SK-N-SH (cell line): Measurements from ENCODE around the gene GLRB. TPM values are rescaled to one million over a fixed set of nuclear protein-coding genes. Genes with fewer than 3 reads are reported as not detected.

Experiments
- CTCF ChIA-PET: fragments of 300-600, 350-600 bp; formaldehyde crosslinking; extraction: SDS; loops from one replicate; lab custom pipeline; 2021; lab: Yijun Ruan, JAX
- POLR2A ChIA-PET: fragments of 350-600 bp; sonication (Branson Sonifier 250); formaldehyde crosslinking; extraction: SDS; loops from one replicate; lab custom pipeline; 2020; ENCODE audit warnings: antibody characterized with exemption, inconsistent platforms; lab: Yijun Ruan, JAX
- DNase-seq: peaks from one replicate; pipeline ENCODE4 v3.0.0; 2012
- H2AFZ ChIP-seq: fragments of 200-600 bp; sonication (generic); 2 replicates; pipeline ENCODE4 v1.8.1; 2016; ENCODE audit warnings: antibody characterized with exemption, mild to moderate bottlenecking, low read depth
- H3F3A ChIP-seq: fragments of 200-600 bp; sonication (generic); replicated peaks from 2 replicates; pipeline ENCODE3; 2016; ENCODE audit warnings: antibody characterized with exemption, mild to moderate bottlenecking; ENCODE audit not compliant: insufficient read depth
- H3K27ac ChIP-seq, 2 experiments: fragments of 200-500 bp in 1 of 2; fragments of 200-600 bp in 1 of 2; sonication (Bioruptor generic) in 1 of 2; sonication (generic), shearing (Covaris generic) in 1 of 2; 2 replicates each; pipeline versions ENCODE4 v1.5.1 to v1.6.1; 2014 to 2016; ENCODE audit warnings: low read depth in 2 of 2, inconsistent platforms in 1 of 2, low read length in 1 of 2, mild to moderate bottlenecking in 1 of 2, mixed read lengths in 1 of 2
- H3K27me3 ChIP-seq: fragments of 200-600 bp; sonication (generic), shearing (Covaris generic); 2 replicates; pipeline ENCODE4 v1.6.1; 2016; ENCODE audit warnings: mixed run types; ENCODE audit not compliant: insufficient read depth
- H3K36me3 ChIP-seq, 2 experiments: fragments of 200-500 bp in 1 of 2; fragments of 200-600 bp in 1 of 2; sonication (Bioruptor generic) in 1 of 2; sonication (generic) in 1 of 2; replicated peaks in 1 of 2; 2 replicates each; pipeline versions ENCODE3 to v1.5.1; 2014 to 2016; ENCODE audit warnings: low read length in 1 of 2, mild to moderate bottlenecking in 1 of 2; ENCODE audit not compliant: insufficient read depth in 2 of 2, control insufficient read depth in 1 of 2
- H3K4me1 ChIP-seq, 2 experiments: fragments of 200-500 bp in 1 of 2; fragments of 200-600 bp in 1 of 2; sonication (Bioruptor generic) in 1 of 2; sonication (generic), shearing (Covaris generic) in 1 of 2; 2 replicates each; pipeline versions ENCODE4 v1.5.1 to v1.6.1; 2014 to 2016; ENCODE audit warnings: low read depth in 1 of 2, low read length in 1 of 2, mixed run types in 1 of 2; ENCODE audit not compliant: insufficient read depth in 2 of 2, control insufficient read depth in 1 of 2
- H3K4me2 ChIP-seq: fragments of 200-600 bp; sonication (generic), shearing (Covaris generic); 2 replicates; pipeline ENCODE4 v1.6.1; 2017; ENCODE audit warnings: mixed run types
- H3K4me3 ChIP-seq, 2 experiments: fragments of 200-500 bp in 1 of 2; fragments of 200-600 bp in 1 of 2; sonication (Bioruptor generic) in 1 of 2; sonication (generic), shearing (Covaris generic) in 1 of 2; 2 replicates each; pipeline versions ENCODE4 v1.5.1 to v1.8.1; 2014 to 2016; ENCODE audit warnings: low read depth in 2 of 2, inconsistent platforms in 1 of 2, low read length in 1 of 2, mild to moderate bottlenecking in 1 of 2, mixed read lengths in 1 of 2, moderate library complexity in 1 of 2
- H3K79me2 ChIP-seq: fragments of 200-600 bp; sonication (generic); 2 replicates; pipeline ENCODE4 v1.8.1; 2017; ENCODE audit warnings: mild to moderate bottlenecking; ENCODE audit not compliant: insufficient read depth
- H3K9ac ChIP-seq: fragments of 200-600 bp; sonication (generic); 2 replicates; pipeline ENCODE4 v1.6.1; 2017; ENCODE audit warnings: mixed run types
- H3K9me2 ChIP-seq: fragments of 200-600 bp; sonication (generic); 2 replicates; pipeline ENCODE4 v1.6.1; 2017; ENCODE audit warnings: mixed run types
- H3K9me3 ChIP-seq: fragments of 200-600 bp; sonication (generic); 2 replicates; pipeline ENCODE4 v1.6.1; 2017; ENCODE audit warnings: mixed run types, mild to moderate bottlenecking, moderate library complexity
- H4K20me1 ChIP-seq: fragments of 200-600 bp; sonication (generic); 2 replicates; pipeline ENCODE4 v1.6.1; 2017; ENCODE audit warnings: mild to moderate bottlenecking, mixed run types; ENCODE audit not compliant: insufficient read depth
- CHD2 ChIP-seq: fragments of 150-350 bp; IDR thresholded peaks from 2 replicates; pipeline ENCODE4 v1.6.1; 2018; ENCODE audit warnings: low read length; ENCODE audit not compliant: partially characterized antibody
- EP300 ChIP-seq, 2 experiments: IDR thresholded peaks; 2 replicates each; pipeline versions ENCODE4 v1.4.0 to v1.6.1; 2012; ENCODE audit warnings: borderline replicate concordance in 1 of 2, low read depth in 1 of 2, low read length in 1 of 2
- FOSL2 ChIP-seq: IDR thresholded peaks from 2 replicates; pipeline ENCODE4 v1.4.0; 2012; ENCODE audit warnings: low read depth, mild to moderate bottlenecking, moderate library complexity, borderline replicate concordance
- FOXJ3 ChIP-seq: sonication (generic); formaldehyde crosslinking; IDR thresholded peaks from 2 replicates; pipeline ENCODE4 v1.5.1; 2020; ENCODE audit warnings: mild to moderate bottlenecking, missing genetic modification reagents
- FOXM1 ChIP-seq: IDR thresholded peaks from 2 replicates; pipeline ENCODE4 v1.4.0; 2012; ENCODE audit warnings: low read depth, mild to moderate bottlenecking
- GABPA ChIP-seq: IDR thresholded peaks from 2 replicates; pipeline ENCODE4 v1.4.0; 2012; ENCODE audit warnings: low read depth, mild to moderate bottlenecking
- GATA2 ChIP-seq: sonication (generic); formaldehyde crosslinking; IDR thresholded peaks from 2 replicates; pipeline ENCODE4 v1.5.0; 2020; ENCODE audit warnings: mild to moderate bottlenecking, missing genetic modification reagents
- MAX ChIP-seq: IDR thresholded peaks from 2 replicates; pipeline ENCODE4 v1.4.0; 2012; ENCODE audit warnings: low read depth
- NFIC ChIP-seq: IDR thresholded peaks from 2 replicates; pipeline ENCODE4 v1.4.0; 2012; ENCODE audit warnings: borderline replicate concordance
- RCOR1 ChIP-seq: fragments of 150-350 bp; IDR thresholded peaks from 2 replicates; pipeline ENCODE4 v1.6.1; 2017; ENCODE audit warnings: antibody characterized with exemption, low read length
- SMC3 ChIP-seq: IDR thresholded peaks from 2 replicates; pipeline ENCODE4 v1.6.1; 2012; ENCODE audit warnings: low read depth, low read length, improper control_type of control experiment
- USF1 ChIP-seq: IDR thresholded peaks from 2 replicates; pipeline ENCODE4 v1.4.0; 2012; ENCODE audit warnings: low read depth, borderline replicate concordance
- USF2 ChIP-seq: fragments of 150-350 bp; IDR thresholded peaks from 2 replicates; pipeline ENCODE4 v1.6.1; 2017; ENCODE audit warnings: antibody characterized with exemption, low read length, low read depth, borderline replicate concordance
- WGBS: methylation state at CpG from one replicate; pipeline ENCODE4 v1.1.6; 2017; ENCODE audit warnings: low lambda C conversion rate; 5-methylcytosine and 5-hydroxymethylcytosine counted together
- polyA plus RNA-seq, 3 experiments: library from polyadenylated mRNA; depleted of rRNA; stranded (reverse); fragments of >200 nt; gene quantifications; 2 replicates each; pipeline ENCODE4 v1.2.3, GENCODE V29; 2012
- TF ChIP-seq, protein P1 (sequence below): IDR thresholded peaks from 2 replicates; pipeline ENCODE4; 2012
- TF ChIP-seq, protein P2 (sequence below): fragments of 150-350 bp; IDR thresholded peaks from 2 replicates; pipeline ENCODE4 v1.6.1; 2016; ENCODE audit warnings: mild to moderate bottlenecking, low read depth, low read length
- TF ChIP-seq, protein P3 (sequence below): IDR thresholded peaks from 2 replicates; pipeline ENCODE4 v1.6.1; 2012; ENCODE audit warnings: mild to moderate bottlenecking, low read depth, low read length, moderate library complexity

The GLRB gene
- polyA plus RNA-seq, 1 of the 3 experiments (the other 2 are of a cell fraction) = 7.6 TPM

DNA sequence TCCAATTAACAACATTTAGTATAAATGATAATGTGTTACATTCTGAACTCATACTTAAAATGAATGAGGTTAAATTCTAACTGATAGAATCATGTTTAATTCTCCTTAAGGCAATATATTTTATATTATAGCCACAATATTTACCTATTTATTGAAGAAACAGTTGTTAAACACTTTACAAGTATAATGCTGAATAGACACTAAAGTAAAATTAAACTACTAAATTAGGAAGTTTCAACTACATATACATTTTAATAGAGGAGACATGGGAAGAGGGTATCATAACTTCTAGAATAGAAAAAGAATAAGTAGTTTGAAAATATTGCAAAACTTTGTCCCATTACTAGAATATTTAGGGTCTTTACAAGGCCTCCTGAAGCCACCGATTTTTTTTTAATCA, 108.3 kb downstream of the GLRB start:
- H3K9ac ChIP-seq = no peak overlapping the region
- ChIA-PET POLR2A (no interaction called here), CTCF (no interaction called here)
- TF ChIP-seq GATA2 (CRISPR knock-in tag) (no peak), SMC3 (no peak), FOXJ3 (CRISPR knock-in tag) (no peak), CHD2 (no peak), USF2 (no peak), MAX (no peak), EP300 (IDR thresholded peaks at IDR 0.05; ENCODE audit: borderline replicate concordance in 1 of 2, low read depth in 1 of 2, low read length in 1 of 2) (no peak), FOXM1 (no peak), GABPA (no peak), RCOR1 (no peak), FOSL2 (no peak), NFIC (no peak), USF1 (no peak)
- TF ChIP-seq, protein P1, sequence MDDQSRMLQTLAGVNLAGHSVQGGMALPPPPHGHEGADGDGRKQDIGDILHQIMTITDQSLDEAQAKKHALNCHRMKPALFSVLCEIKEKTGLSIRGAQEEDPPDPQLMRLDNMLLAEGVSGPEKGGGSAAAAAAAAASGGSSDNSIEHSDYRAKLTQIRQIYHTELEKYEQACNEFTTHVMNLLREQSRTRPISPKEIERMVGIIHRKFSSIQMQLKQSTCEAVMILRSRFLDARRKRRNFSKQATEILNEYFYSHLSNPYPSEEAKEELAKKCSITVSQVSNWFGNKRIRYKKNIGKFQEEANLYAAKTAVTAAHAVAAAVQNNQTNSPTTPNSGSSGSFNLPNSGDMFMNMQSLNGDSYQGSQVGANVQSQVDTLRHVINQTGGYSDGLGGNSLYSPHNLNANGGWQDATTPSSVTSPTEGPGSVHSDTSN = no peak
- TF ChIP-seq, protein P2, sequence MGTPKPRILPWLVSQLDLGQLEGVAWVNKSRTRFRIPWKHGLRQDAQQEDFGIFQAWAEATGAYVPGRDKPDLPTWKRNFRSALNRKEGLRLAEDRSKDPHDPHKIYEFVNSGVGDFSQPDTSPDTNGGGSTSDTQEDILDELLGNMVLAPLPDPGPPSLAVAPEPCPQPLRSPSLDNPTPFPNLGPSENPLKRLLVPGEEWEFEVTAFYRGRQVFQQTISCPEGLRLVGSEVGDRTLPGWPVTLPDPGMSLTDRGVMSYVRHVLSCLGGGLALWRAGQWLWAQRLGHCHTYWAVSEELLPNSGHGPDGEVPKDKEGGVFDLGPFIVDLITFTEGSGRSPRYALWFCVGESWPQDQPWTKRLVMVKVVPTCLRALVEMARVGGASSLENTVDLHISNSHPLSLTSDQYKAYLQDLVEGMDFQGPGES = no peak
- TF ChIP-seq, protein P3, sequence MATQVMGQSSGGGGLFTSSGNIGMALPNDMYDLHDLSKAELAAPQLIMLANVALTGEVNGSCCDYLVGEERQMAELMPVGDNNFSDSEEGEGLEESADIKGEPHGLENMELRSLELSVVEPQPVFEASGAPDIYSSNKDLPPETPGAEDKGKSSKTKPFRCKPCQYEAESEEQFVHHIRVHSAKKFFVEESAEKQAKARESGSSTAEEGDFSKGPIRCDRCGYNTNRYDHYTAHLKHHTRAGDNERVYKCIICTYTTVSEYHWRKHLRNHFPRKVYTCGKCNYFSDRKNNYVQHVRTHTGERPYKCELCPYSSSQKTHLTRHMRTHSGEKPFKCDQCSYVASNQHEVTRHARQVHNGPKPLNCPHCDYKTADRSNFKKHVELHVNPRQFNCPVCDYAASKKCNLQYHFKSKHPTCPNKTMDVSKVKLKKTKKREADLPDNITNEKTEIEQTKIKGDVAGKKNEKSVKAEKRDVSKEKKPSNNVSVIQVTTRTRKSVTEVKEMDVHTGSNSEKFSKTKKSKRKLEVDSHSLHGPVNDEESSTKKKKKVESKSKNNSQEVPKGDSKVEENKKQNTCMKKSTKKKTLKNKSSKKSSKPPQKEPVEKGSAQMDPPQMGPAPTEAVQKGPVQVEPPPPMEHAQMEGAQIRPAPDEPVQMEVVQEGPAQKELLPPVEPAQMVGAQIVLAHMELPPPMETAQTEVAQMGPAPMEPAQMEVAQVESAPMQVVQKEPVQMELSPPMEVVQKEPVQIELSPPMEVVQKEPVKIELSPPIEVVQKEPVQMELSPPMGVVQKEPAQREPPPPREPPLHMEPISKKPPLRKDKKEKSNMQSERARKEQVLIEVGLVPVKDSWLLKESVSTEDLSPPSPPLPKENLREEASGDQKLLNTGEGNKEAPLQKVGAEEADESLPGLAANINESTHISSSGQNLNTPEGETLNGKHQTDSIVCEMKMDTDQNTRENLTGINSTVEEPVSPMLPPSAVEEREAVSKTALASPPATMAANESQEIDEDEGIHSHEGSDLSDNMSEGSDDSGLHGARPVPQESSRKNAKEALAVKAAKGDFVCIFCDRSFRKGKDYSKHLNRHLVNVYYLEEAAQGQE = no peak
- H3K4me3 ChIP-seq = no peak overlapping the region
- H4K20me1 ChIP-seq = no peaks in the 10 kb centered on the region
- H3K9me3 ChIP-seq = no peaks in the 10 kb centered on the region
- H3K27ac ChIP-seq = no peak overlapping the region
- no peak overlapping the region for H2AFZ ChIP-seq
- no peaks in the 10 kb centered on the region for H3K36me3 ChIP-seq
- 18% methylated on average over 1 of the region's 1 CpG for WGBS
- no peak for DNase-seq
- no peaks in the 10 kb centered on the region for H3F3A ChIP-seq
- H3K27me3 ChIP-seq = no peaks in the 10 kb centered on the region
- no peaks in the 10 kb centered on the region for H3K79me2 ChIP-seq
- peaks cover 0 to 3% of the 10 kb centered on the region in 2 experiments; a peak in 2 of 4 replicates for H3K4me1 ChIP-seq
- no peak overlapping the region for H3K4me2 ChIP-seq
- H3K9me2 ChIP-seq = no peaks in the 10 kb centered on the region
